Transverse colon (tissue), 4 donors: ENCODE results near the gene AUNIP. TPM values are rescaled to one million over a fixed set of nuclear protein-coding genes. Genes with fewer than 3 reads are reported as not detected.
A peak's percentile ranks its signal among the peaks of the same experiment; 100 is the strongest.

ENCODE experiments used
- DNase-seq: peaks from one replicate; pipeline ENCODE4 v3.0.0-alpha.2; 2019
- H3K27ac ChIP-seq, 4 donors: fragments of 200-600 bp; sonication (generic); 2 replicates each; pipeline ENCODE4 v1.5.1; 2016 to 2018; ENCODE audit warnings: inconsistent platforms in 4 of 4
- H3K27me3 ChIP-seq: fragments of 200-600 bp; sonication (generic); 2 replicates; pipeline ENCODE4 v1.5.1; 2017; ENCODE audit warnings: inconsistent platforms
- H3K36me3 ChIP-seq, 4 donors: fragments of 200-600 bp; sonication (generic); 2 replicates each; pipeline ENCODE4 v1.5.1; 2017 to 2019; ENCODE audit warnings: inconsistent platforms in 4 of 4
- H3K4me1 ChIP-seq, 4 donors: fragments of 200-600 bp; sonication (generic); 2 replicates each; pipeline ENCODE4 v1.5.1; 2017 to 2020; ENCODE audit warnings: inconsistent platforms in 4 of 4
- H3K4me3 ChIP-seq, 4 donors: fragments of 200-600 bp; sonication (generic); 1 replicate in 1 of 4; 2 replicates in 3 of 4; pipeline versions ENCODE4 v1.5.1 to v1.6.1; 2017 to 2019; ENCODE audit warnings: inconsistent platforms in 4 of 4
- H3K9me3 ChIP-seq, 2 donors: fragments of 200-600 bp; sonication (generic); 2 replicates each; pipeline ENCODE4 v1.5.1; 2017 to 2019; ENCODE audit warnings: inconsistent platforms in 2 of 2
- CTCF ChIP-seq, 5 experiments: fragments of 200-600 bp in 3 of 5; fragments of 450-650 bp in 2 of 5; sonication (generic) in 3 of 5; IDR thresholded peaks; 1 replicate in 2 of 5; 2 replicates in 3 of 5; pipeline ENCODE4 v1.5.1; 2016 to 2017; ENCODE audit warnings: antibody characterized with exemption in 5 of 5, inconsistent platforms in 3 of 5, mild to moderate bottlenecking in 2 of 5, moderate library complexity in 1 of 5
- EP300 ChIP-seq: sonication (generic); formaldehyde crosslinking; IDR thresholded peaks from one replicate; pipeline ENCODE4 v1.6.1; 2017; ENCODE audit warnings: antibody characterized with exemption, low read depth
- POLR2A ChIP-seq: fragments of 450-650 bp; IDR thresholded peaks from one replicate; pipeline ENCODE4 v1.6.1; 2016; ENCODE audit warnings: antibody characterized with exemption, mild to moderate bottlenecking, moderate library complexity
- POLR2AphosphoS5 ChIP-seq, 3 donors: sonication (generic); formaldehyde crosslinking; IDR thresholded peaks; one replicate each; pipeline ENCODE4 v1.6.1; 2016; ENCODE audit warnings: antibody characterized with exemption in 3 of 3
- WGBS, 2 donors: methylation state at CpG; one replicate each; pipeline ENCODE4 v1.1.5; 2018; ENCODE audit warnings: low coverage in 1 of 2; 5-methylcytosine and 5-hydroxymethylcytosine counted together
- in situ Hi-C, 4 donors: fragments of 200-750 bp; cut with MboI; loops; one replicate each; pipeline versions ENCODE4 v1.15.0 to v1.15.1; 2017; ENCODE audit warnings: low sequenced_read_pairs in 3 of 4, low pct_ligation_motif_present in 1 of 4, low pct_unique_long_range_greater_than_20kb in 1 of 4
- intact Hi-C: fragments of 100-400 bp; cut with DNase I; formaldehyde crosslinking; loops from one replicate; pipeline ENCODE4 v1.15.1; 2023; ENCODE audit warnings: low total_unique reads
- total RNA-seq, 4 donors: library from RNA; depleted of rRNA; stranded (reverse); fragments of >200 nt; gene quantifications; one replicate each; pipeline ENCODE4 v1.1.0, GENCODE V29; 2016

Gene AUNIP
- total RNA-seq, 4 donors from 2014 or later, result 0.41 TPM; not detected in 3

DNA sequence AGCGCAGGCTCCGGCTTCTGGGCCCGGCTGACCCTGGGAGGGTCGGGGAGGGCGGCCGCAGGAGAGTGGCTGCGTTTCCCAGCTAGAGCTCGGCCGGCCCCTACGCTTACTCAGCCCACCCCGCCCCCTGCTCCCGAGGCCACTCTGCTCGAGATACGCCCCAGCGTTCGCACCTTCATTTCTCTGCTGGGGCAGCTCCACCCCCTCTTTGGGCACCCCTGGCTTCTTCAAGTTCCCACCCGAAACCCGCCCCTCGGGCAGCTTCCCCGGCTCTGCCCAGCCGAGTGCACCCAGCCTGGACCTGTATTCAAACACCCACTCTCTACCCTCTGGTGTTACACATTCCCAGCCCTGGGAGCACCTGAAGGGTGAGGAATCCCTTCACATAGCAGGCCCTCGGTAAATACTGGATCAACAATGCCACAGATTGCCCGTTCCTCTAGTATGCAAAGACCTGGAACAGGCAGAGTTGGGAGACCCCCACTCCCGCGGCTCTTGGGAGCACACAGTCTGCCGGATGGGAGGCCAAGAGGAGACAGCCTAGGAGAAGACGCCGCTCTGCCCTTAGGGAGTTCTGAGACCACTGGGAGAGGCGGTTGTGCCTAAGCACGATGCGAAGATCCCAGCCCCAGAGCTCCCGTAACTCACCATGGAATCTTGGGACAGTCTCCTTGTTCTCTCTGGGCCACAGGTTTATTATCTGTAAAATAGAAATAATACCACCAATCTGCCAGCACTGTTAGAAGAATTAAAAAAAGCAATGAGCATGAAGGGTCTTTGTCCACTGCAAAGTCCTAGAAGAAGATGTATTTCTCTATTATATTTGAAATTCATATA is 16.8 kb upstream of the AUNIP start:
- in situ Hi-C loops (no loop called here), intact Hi-C loops (no loop called here)
- peak overlapping the region; percentile 12 to 62 (median 54) for H3K4me3 ChIP-seq
- H3K9me3 ChIP-seq, result no peaks in the 10 kb centered on the region
- no peak for DNase-seq
- TF ChIP-seq POLR2A (no peak), CTCF (IDR thresholded peaks at IDR 0.05) (no peak), EP300 (no peak), POLR2AphosphoS5 (IDR thresholded peaks at IDR 0.05) (no peak)
- peak overlapping the region; percentile 73 to 79 (median 76) for H3K27ac ChIP-seq
- H3K27me3 ChIP-seq, result no peaks in the 10 kb centered on the region
- H3K36me3 ChIP-seq, result no peaks in the 10 kb centered on the region
- H3K4me1 ChIP-seq, result peaks cover 15 to 46% (median 35%) of the 10 kb centered on the region in 4 donors
- 28% methylated on average over 31 of the region's 32 CpGs; no CpG with 5 or more reads in 1 of the 2 donors for WGBS, 2 donors

GRCh38 chr1:25875154-25875855 is 16.0 kb upstream of the AUNIP start, which contains the start of gene PAQR7:
Gene PAQR7, minus strand, starts transcription at chr1:25875708. Its CDS starts 11,869 bp downstream, at chr1:25863839.
- intact Hi-C loops, result no loop called here
- WGBS, 2 donors, result 0 to 1% methylated on average over 4 to 26 of the region's 75 CpGs
- H3K9me3 ChIP-seq, result no peaks in the 10 kb centered on the region
- DNase-seq, result peak; percentile 77
- H3K4me3 ChIP-seq, result peak within 1 kb of the TSS; percentile 44 to 62 (median 54)
- peak in 2 of 3 donors; percentile 33 to 43 for TF ChIP-seq POLR2AphosphoS5 (IDR thresholded peaks at IDR 0.05)
- peak; percentile 38 for TF ChIP-seq POLR2A
- TF ChIP-seq CTCF (IDR thresholded peaks at IDR 0.05), result no peak
- TF ChIP-seq EP300, result no peak
- H3K4me1 ChIP-seq, result peaks cover 15 to 51% (median 38%) of the 10 kb centered on the region in 4 donors
- no peaks in the 10 kb centered on the region for H3K27me3 ChIP-seq
- no peaks in the 10 kb centered on the region for H3K36me3 ChIP-seq
- in situ Hi-C loops, result no loop called here
- peak within 1 kb of the TSS; percentile 73 to 79 (median 76) for H3K27ac ChIP-seq

DNA sequence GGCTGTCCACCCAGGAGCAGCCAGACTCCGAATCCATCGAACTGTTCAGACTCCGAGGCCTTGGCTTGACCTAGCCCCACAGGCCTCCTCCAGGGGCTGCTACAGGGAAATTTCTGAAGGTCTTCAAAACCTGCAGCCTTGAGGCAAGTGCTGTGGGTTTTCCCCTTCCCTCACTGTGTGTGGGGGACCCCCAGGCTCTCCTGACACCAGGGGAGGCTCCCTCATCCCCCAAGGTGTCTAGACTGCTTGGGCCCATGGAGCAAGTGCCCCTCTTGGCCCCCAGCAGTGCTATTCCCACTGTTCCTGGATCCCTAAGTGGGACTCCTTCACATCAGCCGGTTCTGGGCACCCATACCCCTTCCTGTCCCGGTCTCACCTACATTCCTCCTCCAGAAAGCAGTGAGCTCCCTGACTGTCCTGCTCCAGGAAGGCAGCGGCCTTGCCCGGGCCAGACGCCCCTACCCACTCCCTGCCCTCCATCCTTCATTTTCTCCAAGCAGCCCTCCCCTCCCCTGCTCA is 15.4 kb upstream of the AUNIP start:
- Histone ChIP-seq H3K4me3 (peak overlapping the region; percentile 44 to 62 (median 54)), H3K27ac (peak overlapping the region; percentile 73 to 79 (median 76)), H3K36me3 (no peaks in the 10 kb centered on the region), H3K4me1 (peaks cover 15 to 51% (median 38%) of the 10 kb centered on the region in 4 donors), H3K27me3 (no peaks in the 10 kb centered on the region), H3K9me3 (no peaks in the 10 kb centered on the region)
- TF ChIP-seq POLR2AphosphoS5 (IDR thresholded peaks at IDR 0.05) (no peak), POLR2A (no peak), EP300 (no peak), CTCF (IDR thresholded peaks at IDR 0.05) (no peak)
- in situ Hi-C loops, result no loop called here
- intact Hi-C loops, result no loop called here
- no peak for DNase-seq
- 14 to 27% methylated on average over 4 to 8 of the region's 8 CpGs for WGBS, 2 donors

- in situ Hi-C loops (no loop called here), intact Hi-C loops (no loop called here)
- Histone ChIP-seq H3K27ac (peak overlapping the region in 3 of 4 donors; percentile 73 to 77 (median 75)), H3K36me3 (no peaks in the 10 kb centered on the region), H3K4me1 (peaks cover 15 to 51% (median 38%) of the 10 kb centered on the region in 4 donors), H3K27me3 (no peaks in the 10 kb centered on the region), H3K9me3 (no peaks in the 10 kb centered on the region), H3K4me3 (peak overlapping the region in 2 of 4 donors; percentile 50 to 62)
- 91% methylated on average over 3 of the region's 3 CpGs; no CpG with 5 or more reads in 1 of the 2 donors for WGBS, 2 donors
- TF ChIP-seq POLR2AphosphoS5 (IDR thresholded peaks at IDR 0.05) (no peak), CTCF (IDR thresholded peaks at IDR 0.05) (no peak), EP300 (no peak), POLR2A (no peak)
- no peak for DNase-seq
Measured at GRCh38 chr1:25874209-25874608, 15.0 kb upstream of the AUNIP start.
